Smooth muscle cell of the brain vasculature (primary cell): ENCODE results near the gene LTBP3.
A peak's percentile ranks its signal among the peaks of the same experiment; 100 is the strongest.

ENCODE experiments used
- DNase-seq: peaks from one replicate; pipeline ENCODE4 v3.0.0-alpha.2; 2012; ENCODE audit warnings: low read depth, low spot score

Gene LTBP3

GRCh38 chr11:65496304-65497140 lies 61.6 kb downstream of the LTBP3 start:
- DNase-seq, result no peak

- no peak for DNase-seq
Observed at GRCh38 chr11:65493367-65494176, 64.6 kb downstream of the LTBP3 start.

GRCh38 chr11:65492637-65493366 lies 65.4 kb downstream of the LTBP3 start:
- peak; percentile 91 for DNase-seq

GRCh38 chr11:65492387-65492636 lies 65.8 kb downstream of the LTBP3 start:
- DNase-seq, result no peak

- no peak for DNase-seq
Observed at GRCh38 chr11:65491614-65492386, 66.4 kb downstream of the LTBP3 start.

- DNase-seq, result no peak
Observed at GRCh38 chr11:65491163-65491465, 67.0 kb downstream of the LTBP3 start.

- DNase-seq, result no peak
Observed at GRCh38 chr11:65489706-65490320, 68.3 kb downstream of the LTBP3 start.

GRCh38 chr11:65489035-65489705 lies 69.0 kb downstream of the LTBP3 start:
- DNase-seq, result no peak
